ENCODE data around the gene CAV2.
A peak's percentile ranks its signal among the peaks of the same experiment; 100 is the strongest.
"Not testable (repeated sequence)": the region's sequence is repeated elsewhere in the genome, so short reads cannot be mapped to it uniquely, and the experiment has no call there.

CAV2 gene, protein sequence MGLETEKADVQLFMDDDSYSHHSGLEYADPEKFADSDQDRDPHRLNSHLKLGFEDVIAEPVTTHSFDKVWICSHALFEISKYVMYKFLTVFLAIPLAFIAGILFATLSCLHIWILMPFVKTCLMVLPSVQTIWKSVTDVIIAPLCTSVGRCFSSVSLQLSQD

DNA sequence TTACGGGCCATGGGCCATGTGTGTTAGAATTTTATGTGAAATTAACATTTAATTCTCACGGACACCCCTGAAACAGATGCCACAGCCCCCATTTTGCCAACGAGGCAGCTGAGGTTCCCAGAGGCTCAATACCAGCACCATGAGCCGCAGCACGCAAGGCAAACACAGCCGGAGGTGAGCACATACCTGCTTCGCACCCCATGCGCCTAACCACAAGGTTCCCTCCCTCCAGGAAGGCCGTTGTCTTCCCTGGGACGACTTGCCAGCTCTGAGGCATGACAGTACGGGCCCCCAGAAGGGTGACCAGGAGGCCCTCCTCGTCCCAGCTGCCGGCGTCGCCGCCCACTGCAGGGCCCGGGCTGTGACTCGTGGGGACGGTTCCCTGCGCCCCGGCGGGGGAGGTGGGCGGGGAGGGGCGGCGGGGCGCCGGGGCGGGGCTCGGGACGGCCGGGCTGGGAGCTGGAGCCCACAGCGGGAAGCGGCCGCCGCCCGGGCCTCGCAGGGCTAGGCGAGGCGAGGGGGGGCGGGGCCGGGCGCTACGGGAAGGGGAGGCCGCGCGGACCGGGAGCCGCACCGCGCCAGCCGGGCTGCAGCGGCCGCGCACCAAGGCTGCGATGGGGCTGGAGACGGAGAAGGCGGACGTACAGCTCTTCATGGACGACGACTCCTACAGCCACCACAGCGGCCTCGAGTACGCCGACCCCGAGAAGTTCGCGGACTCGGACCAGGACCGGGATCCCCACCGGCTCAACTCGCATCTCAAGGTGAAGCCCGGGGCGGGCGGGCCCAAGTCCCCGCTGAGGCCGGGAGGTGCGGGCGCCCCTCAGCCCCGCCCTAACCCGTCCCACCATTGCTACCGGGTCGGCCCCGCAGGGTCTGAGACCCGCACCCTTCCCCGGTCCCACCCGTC lies at the start of gene CAV2:
Gene CAV2, plus strand, starts transcription at position 571 of the 910 bp plus-strand sequence. Its CDS starts 44 bp downstream, at position 615.
- peak; percentile 51 for DNase-seq

DNA sequence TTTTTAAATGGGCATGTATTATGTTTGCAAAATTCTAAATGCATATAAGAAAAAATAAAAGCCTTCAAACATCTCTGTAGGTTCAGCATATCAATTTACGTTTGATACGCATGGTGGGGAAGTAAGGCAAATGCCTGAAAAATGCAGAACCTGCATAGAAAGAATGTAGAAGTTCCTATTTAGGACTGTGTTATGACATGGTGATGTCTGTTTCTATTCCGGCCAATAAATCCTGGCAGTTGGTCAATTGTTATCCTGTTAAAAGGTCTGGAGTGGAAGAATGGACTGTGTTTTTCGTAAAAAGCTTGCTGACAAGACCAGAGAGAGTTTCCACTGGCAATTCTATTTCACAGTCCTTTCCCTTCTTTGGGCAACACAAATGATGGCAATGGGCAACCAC lies 49.6 kb upstream of the CAV2 start:
- DNase-seq: no peak

DNA sequence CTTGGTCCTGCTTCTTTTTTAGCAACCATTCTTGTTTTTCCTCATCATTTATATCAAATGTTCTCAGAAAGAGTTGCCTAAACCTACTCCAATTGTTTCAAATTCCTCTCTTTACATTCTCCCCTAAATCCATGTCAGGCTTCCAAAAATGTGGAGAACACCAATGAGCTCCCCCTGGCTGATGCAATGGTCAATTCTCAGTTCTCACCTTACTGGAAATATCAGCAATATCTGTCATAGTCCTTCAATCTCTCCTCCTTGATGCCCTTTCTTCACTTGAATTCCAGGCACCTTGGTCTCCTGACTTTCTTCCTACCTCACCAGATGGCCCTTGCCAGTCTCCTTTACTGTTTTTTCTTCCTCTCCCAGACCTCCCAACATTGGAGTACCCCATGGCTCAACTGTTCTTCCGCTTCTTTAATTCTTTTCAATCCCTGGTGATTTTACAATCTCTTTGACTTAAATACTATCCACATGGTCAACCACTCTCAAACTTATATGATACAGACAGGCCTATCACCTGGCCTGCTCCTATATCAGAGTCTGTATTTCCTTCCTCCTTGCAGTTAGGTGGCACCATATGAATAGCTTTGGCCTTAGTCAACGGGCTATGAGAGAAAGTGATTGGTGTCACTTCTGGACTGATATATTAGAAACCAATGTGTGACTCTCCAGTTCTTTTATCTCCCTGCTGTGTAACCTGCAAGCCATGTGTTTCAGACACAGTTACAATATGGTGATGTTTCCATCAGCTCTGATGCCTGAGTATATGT lies 47.4 kb upstream of the CAV2 start:
- no peak for DNase-seq

DNA sequence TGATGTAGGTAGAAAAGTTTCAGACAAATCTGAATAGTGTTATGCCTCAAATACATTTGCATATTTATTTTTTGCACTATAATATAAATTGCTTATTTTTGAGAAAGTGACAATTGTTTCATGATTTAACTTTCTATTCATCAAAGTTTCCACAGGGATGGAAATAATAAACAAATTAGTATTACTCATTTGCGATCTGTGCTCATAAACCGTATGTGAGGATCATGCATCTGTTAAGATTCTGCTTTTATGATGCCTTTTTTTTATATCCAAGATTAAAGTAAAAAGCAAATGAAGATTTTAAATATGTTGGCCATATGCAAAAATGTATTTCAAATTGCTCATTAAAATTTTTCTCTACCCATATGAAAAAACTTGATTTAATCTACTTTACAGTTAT lies 45.2 kb upstream of the CAV2 start:
- DNase-seq: no peak

DNA sequence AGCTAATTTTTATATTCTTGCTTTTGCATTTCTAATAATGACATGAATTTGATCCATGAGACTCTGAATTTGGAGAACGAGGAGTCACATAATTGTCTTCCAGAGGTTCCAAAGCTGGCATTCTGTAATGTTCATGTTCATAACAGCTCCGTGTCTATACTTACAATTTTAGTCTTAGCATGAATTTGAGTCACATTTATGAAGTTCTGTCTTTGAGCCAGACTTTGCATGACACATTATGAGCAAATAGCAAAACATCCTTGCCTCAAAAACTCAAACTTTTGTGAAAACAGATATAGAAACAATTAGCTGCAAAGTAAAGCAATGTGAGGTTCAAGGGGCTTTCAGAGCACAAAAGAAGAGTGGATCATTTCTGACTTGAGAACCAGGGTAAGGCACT lies 44.5 kb upstream of the CAV2 start:
- DNase-seq: no peak

DNA sequence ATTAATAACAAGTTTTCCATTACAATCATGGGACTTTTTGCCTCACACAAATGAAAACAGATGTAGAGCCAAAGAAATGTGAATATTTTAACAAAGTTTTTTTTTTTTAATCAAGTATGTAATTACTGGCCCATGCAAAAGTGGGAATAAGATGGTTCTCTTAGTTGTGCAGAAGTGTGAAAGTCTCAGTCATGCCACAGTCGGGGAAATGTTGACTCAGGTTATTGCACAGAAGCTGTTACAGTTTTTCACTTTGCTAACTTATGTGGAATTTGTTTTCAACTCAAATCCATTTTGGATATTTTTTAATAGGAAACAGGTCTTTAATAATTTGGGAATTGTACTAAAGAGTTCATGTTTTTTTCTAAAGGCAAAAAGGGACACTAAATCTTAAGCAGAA lies 44.0 kb upstream of the CAV2 start:
- DNase-seq: no peak

DNA sequence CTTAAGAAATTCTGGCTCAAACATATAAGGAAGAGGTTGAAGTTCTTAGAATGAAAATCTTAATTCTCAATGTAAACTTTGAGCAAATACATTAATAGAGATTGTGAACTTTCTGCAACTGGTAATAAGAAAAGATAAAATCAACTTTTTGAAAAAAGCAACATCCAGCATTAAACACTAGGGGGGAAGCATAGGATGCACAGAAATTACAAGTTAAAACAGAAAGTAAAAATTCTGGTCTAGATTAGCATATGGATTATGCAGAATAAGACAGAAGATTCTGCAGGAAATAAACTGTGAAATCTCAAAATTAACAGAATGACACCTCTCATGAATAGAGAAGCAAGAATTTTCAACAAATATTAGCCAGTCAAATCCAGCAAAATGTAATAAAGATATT lies 38.0 kb upstream of the CAV2 start:
- DNase-seq: peak; percentile 20

DNA sequence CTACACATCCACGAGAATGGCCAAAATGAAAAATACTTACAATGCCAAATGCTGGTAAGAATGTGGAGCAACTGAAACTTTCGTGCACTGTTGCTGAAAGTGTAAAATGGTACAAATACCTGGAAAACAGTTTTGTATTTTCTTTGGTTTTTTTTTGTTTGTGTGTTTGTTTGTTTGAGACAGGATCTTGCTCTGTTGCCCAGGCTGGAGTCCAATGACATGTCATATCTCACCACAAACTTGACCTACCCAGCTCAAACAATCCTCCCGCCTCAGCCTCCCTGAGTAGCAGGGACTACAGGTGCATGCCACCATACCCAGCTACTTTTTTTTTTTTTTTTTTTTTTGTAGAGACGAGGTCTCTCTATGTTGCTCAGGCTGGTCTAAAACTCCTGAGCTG lies 35.6 kb upstream of the CAV2 start:
- no peak for DNase-seq

DNA sequence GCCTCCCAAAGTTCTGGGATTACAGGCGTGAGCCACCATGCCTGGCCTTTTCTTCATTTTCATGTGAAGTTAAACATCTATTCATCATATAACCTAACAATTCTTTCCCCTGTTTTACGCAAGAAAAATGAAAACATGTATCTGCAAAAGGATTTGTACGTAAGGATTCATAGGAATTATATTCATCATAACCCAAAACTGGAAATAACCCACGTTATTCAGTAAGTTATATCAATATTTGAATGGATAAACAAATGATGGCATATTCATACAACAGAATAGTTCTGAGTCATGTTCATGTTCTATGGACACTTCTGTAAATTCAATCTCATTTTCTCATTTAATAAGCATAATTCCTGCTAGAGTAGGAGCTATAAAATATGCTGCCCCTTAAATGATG lies 35.2 kb upstream of the CAV2 start:
- no peak for DNase-seq

DNA sequence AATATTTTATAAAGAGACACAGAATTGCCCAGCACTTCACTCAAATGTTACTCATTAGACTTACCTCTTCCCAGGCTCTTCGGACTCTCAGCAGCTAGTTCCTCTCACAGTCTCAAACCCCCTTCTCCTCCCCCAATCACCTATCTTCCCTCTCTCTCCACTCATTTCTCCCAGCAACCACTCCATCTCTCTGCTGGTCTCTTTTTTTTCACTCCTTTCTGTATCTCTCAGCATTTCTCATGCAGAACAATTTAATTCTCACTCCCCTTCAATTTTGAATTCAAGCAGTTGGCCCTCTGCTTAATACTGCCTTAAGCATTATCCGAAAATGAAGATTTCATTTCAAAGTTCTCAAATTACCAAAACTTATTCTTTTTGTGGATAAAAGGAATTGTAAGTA lies 34.4 kb upstream of the CAV2 start:
- no peak for DNase-seq

DNA sequence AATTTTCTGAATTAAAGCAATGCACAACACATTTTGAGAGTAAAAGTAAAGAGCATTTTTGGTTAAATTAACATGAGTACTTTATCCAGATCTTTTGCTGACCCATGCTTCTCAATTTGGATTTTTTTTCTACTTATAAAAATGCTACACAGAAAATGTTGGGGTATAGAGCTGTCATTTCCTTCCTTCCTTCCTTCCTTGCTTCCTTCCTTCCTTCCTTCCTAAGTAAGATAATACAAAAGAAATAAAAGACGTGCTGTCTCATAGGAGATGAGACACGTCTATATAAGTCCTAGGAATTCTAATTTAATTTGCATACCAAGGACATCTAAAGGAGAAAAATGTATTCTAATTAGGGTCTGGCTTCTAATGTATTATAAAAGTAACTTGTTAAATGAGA lies 31.0 kb upstream of the CAV2 start:
- no peak for DNase-seq

DNA sequence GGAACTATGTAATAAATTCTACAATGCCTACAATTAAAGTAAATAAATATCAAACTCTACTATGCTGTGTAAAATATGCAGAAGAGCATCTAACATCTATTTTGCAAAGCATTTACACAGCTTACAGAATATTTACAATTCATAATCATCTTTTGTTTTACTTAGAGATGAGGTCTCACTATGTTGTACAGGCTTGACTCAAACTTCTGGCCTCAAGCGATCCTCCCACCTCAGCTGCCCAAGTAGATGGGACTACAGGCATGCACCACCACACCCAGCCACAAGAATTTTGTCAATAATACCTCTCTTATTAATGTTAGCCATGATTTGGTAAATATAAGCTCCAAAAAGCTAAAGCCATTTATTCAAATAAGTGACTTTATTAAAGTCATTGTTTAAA lies 21.9 kb upstream of the CAV2 start:
- DNase-seq: no peak

DNA sequence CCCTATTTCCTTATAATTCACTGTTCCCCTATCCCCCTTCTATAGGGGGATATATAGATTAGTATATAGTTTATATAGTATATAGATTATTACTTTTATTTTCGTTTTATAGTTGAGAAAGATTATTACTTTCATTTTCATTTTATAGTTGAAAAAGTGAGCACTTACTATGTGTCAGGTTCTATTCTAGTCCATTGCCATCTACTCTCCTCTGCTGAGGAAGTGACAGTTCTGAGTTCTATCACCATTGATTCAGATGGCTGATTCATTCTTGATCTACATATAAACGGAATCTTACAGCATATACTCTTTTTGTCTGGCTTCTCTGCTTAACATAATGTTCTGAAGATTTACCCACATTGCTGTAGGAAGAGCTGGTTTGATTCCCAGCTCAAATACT lies 20.7 kb upstream of the CAV2 start:
- DNase-seq: no peak

DNA sequence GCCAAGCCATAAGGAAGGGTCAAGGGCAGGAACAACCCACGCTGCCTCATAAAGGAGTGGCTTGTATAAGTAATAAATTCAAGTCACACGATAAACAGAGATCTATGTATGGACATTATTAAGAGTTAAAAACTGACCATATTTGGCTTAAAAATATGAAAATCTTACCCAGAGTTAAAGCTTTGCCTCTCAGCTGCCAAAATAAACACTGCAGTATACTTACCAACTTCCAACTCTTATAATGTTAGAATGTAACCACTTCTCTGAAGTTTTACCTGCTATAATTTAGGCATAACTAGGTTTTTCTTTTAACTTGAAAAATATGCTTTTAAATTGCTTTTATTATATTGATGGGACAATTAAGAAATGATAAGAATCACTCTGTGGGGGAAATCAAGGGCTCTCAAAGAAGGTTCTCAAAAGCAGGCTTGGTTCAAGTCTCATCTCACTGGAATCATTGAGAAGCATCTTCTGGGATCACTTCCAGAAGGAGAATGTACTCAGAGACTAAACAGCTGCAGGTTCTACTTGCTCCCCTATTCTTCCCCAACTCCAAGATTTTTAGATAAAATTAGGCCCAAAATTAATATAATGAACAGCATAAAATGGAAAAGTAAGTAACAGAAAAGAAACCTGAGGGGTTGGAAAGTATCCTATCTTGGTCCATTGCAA lies 16.1 kb upstream of the CAV2 start:
- DNase-seq: no peak

DNA sequence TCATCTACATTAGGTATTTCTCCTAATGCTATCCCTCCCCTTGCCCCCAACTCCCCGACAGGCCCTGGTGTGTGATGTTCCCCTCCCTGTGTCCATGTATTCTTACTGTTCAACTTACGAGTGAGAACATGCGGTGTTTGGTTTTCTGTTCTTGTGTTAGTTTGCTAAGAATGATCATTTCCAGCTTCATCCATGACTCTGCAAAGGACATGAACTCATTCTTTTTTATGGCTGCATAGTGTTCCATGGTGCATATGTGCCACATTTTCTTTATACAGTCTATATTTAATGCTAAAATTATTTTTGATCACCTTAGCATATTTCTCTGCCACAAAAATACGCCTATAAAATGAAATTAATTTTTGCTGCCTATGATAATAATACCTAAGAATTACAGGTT lies 15.1 kb upstream of the CAV2 start:
- not testable (repeated sequence) for DNase-seq

DNA sequence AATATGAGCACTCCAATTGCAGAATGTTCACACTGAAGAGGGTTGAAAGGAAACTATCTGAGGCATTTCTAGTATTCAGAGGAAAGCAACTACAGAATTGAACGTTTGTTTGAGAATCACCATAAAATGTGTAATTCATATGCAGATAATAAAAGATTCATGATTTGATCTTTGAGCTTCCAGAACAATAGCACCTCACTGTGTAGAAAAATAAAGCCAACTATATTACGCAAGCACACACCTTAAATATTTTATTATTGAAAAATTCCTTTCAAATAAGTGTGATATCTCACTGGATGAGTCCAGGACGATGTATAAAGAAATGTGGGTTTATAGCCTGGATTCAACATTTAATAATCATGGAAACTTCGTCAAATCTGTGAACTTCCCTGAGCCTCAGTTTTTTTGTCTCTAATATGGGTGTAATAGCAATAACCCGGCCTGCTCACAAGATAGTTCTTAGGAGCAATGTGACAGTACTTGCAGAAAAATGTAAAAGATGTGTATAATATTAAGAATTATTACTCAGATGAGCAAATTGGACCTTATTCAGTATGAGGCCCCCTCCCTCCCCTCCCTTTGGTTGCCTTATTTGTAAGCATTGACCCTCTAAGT lies 11.5 kb upstream of the CAV2 start:
- DNase-seq: no peak

DNA sequence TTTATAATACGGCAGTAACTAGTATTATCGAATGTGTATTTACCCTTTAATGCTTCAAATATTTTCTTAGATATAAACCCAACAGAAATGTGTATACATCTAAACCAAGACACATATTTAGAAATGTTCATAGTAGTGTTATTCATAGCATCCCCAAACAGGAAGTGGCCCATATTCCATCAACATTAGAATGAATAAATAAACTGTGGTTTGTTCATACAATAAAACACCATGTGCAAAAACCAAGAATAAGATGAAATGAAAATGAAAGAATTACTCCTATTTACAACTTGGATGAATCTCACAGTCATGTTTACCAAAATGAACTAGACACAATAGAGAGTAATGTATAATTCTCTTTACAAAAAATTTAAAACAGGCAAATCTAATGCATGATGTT lies 9.2 kb upstream of the CAV2 start:
- no peak for DNase-seq

DNA sequence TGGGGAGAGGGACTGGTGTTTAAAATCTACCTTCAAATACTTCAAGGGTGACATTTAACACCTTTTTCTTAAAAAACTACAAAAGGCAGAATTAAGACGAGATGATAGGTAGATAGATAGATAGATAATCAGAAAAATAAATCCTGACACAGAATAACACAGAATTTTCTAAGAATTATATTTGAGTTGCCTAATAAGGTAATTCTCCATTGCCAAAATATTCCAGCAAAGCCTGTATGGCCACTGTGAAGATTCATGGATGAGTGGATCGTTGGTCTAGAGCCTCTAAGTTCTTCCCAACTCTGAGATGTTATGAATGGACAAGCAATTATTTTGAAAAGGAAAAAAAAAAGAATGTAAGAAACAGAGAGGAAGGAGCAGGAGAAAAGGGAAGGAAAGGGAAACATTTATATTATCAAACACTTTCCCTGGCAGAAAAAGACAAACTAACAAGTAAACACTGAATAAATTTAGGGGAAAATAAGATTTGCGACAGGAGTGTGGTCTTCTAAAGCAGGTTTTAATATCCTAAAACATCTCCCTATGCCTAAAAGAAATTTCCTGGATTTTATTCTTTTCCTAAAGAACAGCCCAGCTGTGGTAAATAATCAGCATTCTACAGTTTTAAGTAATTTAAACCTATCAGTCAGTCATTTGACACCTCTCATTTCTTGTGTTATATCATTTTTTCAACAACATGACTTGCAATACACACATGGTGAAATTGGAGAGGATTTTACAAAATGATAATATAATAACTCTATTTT lies 7.5 kb upstream of the CAV2 start:
- no peak for DNase-seq

DNA sequence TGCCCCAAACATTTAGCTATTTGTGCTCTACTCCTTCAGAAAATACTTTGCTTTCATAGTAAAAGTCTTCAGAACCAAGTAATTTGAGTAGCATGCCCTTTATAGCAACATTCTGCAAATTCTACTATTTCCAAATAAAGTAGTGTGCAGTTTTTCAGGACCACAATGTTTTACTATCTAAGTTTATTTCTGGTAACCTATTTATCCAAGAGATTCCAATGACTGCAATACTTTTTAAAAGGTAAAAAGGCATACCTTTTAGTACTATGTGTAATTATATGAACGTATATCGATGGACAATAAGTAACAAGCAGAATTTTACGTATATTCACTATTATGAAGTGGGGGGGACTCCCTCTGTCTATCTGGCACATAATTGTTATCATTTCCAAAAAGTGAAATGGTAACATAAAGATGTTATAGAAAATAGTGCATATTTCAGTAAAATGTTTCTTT lies 6.9 kb upstream of the CAV2 start:
- DNase-seq: no peak

DNA sequence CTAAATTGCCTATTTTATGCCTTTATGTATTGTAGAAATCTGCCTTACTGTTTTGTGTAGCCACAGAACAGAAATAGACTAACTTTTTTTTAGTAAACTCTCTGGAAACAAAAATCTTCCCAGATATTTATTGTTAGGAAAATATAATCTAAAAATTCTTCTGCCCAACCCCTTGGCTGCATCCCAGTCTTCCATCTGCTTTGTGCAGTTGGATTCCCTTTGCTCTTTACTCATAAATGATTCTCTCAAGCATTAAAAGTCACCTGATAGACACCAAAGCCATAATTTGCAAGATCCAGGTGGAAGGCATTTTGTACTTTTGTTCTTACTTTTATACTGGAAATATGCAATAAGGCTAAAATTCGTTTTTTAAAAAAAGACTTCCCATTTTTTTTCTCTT lies 6.1 kb upstream of the CAV2 start:
- DNase-seq: no peak

DNA sequence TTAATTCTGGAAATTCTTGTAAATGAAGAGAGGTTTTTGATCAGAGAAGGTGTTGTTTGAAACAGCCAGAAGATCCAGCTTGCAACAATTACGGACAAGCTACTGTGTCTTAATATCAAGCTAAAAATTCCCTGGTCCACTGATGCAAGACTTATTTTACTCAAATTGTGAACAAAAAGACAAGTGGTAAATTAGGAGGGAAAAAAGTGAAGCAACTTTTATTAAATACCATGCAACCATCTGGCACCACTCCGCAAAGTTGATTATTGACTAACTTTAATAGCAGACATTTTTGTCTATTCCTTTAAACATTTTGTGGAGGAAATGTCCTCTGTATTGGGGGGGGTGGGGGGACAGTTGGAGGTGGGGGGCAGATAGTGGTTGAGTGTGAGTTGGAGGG lies 5.1 kb upstream of the CAV2 start:
- DNase-seq: no peak

DNA sequence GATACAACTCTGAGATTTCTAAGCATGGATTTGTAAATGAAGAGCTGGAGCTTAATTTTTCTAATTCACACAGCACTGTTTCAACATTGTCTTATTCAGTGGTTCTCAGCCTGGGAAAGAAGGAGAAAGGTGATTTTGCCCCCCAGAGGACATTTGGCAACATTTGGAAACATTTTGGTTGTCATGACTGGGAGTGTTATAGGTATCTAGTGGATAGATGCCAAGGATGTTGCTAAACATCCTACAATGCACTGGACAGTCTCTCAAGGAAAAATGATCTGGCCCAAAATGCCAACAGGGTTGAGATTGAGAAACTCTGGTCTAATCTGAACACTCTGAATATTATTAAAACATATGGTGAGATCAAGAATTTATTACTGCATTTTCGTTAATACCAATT lies 3.8 kb upstream of the CAV2 start:
- no peak for DNase-seq

Data from hematopoietic multipotent progenitor cell treated with erythropoietin and hydrocortisone succinate and interleukin-3 and kit ligand, for 4 days (in vitro differentiated cells).